ENCODE measurements around the gene ITPK1.

DNA sequence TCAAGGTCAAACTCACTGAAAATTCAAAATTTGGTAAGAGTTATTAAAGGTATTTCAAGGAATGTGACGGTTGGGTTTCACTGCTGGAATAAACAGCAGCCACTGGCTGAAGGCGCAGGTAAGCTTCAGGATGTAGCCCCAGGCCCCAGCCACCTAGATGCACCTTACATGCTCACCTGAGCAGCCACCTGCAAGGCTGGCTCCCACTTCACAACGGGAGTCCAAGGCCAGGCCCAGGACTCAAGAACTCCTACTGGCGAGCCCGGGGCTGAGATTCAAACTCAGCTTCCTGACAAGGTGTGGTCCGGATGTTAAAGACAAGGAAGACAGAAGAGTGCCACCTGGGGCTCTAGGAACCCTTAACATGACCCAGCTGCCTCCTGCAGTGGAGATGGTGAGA, 78.4 kb downstream of the ITPK1 start:
- TF ChIP-seq POLR2AphosphoS5 (IDR thresholded peaks at IDR 0.05; ENCODE audit: low read depth, low read length) (no peak), POLR2A (IDR thresholded peaks at IDR 0.05; ENCODE audit: low read depth, low read length) (no peak), TAF1 (IDR thresholded peaks at IDR 0.05; ENCODE audit: borderline replicate concordance, low read depth, low read length) (no peak)

All from GM12892 (cell line).